ENCODE results near the gene RETN.

- TF ChIP-seq CTCF (IDR thresholded peaks at IDR 0.05) (no peak), EP300 (IDR thresholded peaks at IDR 0.05) (no peak)
Measured at GRCh38 chr19:7661744-7662538, 6.9 kb upstream of the RETN start.

Data from gastroesophageal sphincter (tissue), 3 donors.